ENCODE measurements around the gene JPT2. TPM values are rescaled to one million over a fixed set of nuclear protein-coding genes. Genes with fewer than 3 reads are reported as not detected.

JPT2 gene
- total and polyA plus RNA-seq, 10 of the 15 experiments (the other 5 are each of a cell fraction or from before 2014, with no cell fraction given): 11.7 to 78.4 (median 48.4) TPM

DNA sequence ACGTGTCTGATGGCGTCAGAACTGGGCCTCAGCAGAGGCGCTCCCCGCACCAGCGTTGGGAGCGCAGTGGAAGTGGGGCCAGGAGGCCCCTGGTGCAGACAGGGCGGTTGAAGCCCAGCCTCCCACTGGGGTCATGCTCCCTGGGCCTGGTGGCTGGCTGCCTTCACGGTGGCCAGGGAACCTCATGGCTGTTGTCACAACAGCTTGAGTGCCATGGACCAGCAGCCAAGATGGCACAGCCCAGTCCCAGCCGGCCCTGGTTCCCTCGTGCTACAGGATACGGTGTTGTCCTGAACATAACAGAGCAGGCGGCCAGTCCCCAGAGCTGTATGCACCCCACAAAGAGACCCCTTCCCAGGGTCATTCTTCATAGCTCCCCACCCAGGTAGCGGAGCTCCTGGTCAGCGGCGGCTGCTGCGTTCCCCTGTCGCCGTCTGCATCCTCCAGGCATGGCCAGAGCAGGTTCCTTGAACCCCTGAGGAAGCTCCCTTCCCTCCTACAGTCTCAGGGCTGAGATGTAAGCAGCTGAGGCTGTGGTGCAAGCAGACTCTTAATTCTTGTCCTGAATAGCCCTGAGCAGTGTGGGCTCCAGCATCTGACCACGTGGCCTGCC, 63.6 kb downstream of the JPT2 start:
- H3K27ac ChIP-seq (ENCODE audit: control insufficient read depth, insufficient read depth): no peak overlapping the region
- ChIA-PET SMC1A (ENCODE audit: uncharacterized antibody, unreplicated experiment) (no interaction called here), CTCF (interaction anchor here (1.2 kb wide), 1 partner anchor 16 kb away, joined by 3 read pairs; no protein-coding TSS in a partner anchor), RAD21 (ENCODE audit: unreplicated experiment) (no interaction called here), POLR2A (no interaction called here)
- in situ Hi-C loops (cut with MboI): no loop called here
- H3K36me3 ChIP-seq (ENCODE audit: control insufficient read depth in 2 of 2, insufficient read depth in 2 of 2, low read length in 1 of 2): peaks cover 1 to 10% of the 10 kb centered on the region in 2 experiments; a peak in 3 of 4 replicates
- no peaks in the 10 kb centered on the region for H3K4me1 ChIP-seq (ENCODE audit: control insufficient read depth, insufficient read depth, low read length)
- no peak overlapping the region for H3K4me3 ChIP-seq
- intact Hi-C loops (cut with micrococcal nuclease; ENCODE audit: unreplicated experiment): no loop called here
- BruUV-seq (replicated peaks): no TSS peak
- H3K4me2 ChIP-seq (ENCODE audit: control insufficient read depth, insufficient read depth): no peak overlapping the region
- no peak for ATAC-seq
- no peak overlapping the region for H2AFZ ChIP-seq (ENCODE audit: control insufficient read depth, low read depth, low read length)
- no peak for FAIRE-seq
- no peaks in the 10 kb centered on the region for H4K20me1 ChIP-seq (ENCODE audit: control insufficient read depth, insufficient read depth)
- peaks cover 1% of the 10 kb centered on the region; the same call in 1 of the 3 replicates for H3K9me3 ChIP-seq (replicated peaks; ENCODE audit: control insufficient read depth, insufficient read depth, low read length)
- no peak overlapping the region for H3K9ac ChIP-seq (ENCODE audit: control insufficient read depth, insufficient read depth, low read length)
- 96% methylated on average over 19 of the region's 19 CpGs for WGBS (ENCODE audit: insufficient coverage, insufficient replicate concordance, low lambda C conversion rate, missing lambda C conversion rate)
- H3K27me3 ChIP-seq (replicated peaks in 1 of 2; ENCODE audit: control insufficient read depth in 2 of 2, insufficient read depth in 2 of 2, low read length in 1 of 2): no peaks in the 10 kb centered on the region
- DNase-seq (ENCODE audit: low read depth, low spot score): no peak
- no peaks in the 10 kb centered on the region for H3K79me2 ChIP-seq (ENCODE audit: control insufficient read depth, insufficient read depth, low read length)
- TF ChIP-seq IRF4 (IDR thresholded peaks at IDR 0.05; ENCODE audit: low read depth, low read length): no peak
- no peak for TF ChIP-seq TCF3 (IDR thresholded peaks at IDR 0.05; ENCODE audit: borderline replicate concordance, insufficient read depth, low read depth, low read length)
- TF ChIP-seq HDGF (IDR thresholded peaks at IDR 0.05): no peak
- TF ChIP-seq, protein P1, sequence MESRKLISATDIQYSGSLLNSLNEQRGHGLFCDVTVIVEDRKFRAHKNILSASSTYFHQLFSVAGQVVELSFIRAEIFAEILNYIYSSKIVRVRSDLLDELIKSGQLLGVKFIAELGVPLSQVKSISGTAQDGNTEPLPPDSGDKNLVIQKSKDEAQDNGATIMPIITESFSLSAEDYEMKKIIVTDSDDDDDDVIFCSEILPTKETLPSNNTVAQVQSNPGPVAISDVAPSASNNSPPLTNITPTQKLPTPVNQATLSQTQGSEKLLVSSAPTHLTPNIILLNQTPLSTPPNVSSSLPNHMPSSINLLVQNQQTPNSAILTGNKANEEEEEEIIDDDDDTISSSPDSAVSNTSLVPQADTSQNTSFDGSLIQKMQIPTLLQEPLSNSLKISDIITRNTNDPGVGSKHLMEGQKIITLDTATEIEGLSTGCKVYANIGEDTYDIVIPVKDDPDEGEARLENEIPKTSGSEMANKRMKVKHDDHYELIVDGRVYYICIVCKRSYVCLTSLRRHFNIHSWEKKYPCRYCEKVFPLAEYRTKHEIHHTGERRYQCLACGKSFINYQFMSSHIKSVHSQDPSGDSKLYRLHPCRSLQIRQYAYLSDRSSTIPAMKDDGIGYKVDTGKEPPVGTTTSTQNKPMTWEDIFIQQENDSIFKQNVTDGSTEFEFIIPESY (IDR thresholded peaks at IDR 0.05): no peak
- no peak for TF ChIP-seq SMARCA5 (IDR thresholded peaks at IDR 0.05)
- TF ChIP-seq, protein P2, sequence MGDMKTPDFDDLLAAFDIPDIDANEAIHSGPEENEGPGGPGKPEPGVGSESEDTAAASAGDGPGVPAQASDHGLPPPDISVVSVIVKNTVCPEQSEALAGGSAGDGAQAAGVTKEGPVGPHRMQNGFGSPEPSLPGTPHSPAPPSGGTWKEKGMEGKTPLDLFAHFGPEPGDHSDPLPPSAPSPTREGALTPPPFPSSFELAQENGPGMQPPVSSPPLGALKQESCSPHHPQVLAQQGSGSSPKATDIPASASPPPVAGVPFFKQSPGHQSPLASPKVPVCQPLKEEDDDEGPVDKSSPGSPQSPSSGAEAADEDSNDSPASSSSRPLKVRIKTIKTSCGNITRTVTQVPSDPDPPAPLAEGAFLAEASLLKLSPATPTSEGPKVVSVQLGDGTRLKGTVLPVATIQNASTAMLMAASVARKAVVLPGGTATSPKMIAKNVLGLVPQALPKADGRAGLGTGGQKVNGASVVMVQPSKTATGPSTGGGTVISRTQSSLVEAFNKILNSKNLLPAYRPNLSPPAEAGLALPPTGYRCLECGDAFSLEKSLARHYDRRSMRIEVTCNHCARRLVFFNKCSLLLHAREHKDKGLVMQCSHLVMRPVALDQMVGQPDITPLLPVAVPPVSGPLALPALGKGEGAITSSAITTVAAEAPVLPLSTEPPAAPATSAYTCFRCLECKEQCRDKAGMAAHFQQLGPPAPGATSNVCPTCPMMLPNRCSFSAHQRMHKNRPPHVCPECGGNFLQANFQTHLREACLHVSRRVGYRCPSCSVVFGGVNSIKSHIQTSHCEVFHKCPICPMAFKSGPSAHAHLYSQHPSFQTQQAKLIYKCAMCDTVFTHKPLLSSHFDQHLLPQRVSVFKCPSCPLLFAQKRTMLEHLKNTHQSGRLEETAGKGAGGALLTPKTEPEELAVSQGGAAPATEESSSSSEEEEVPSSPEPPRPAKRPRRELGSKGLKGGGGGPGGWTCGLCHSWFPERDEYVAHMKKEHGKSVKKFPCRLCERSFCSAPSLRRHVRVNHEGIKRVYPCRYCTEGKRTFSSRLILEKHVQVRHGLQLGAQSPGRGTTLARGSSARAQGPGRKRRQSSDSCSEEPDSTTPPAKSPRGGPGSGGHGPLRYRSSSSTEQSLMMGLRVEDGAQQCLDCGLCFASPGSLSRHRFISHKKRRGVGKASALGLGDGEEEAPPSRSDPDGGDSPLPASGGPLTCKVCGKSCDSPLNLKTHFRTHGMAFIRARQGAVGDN (IDR thresholded peaks at IDR 0.05): no peak
- no peak for TF ChIP-seq USF1 (IDR thresholded peaks at IDR 0.05; ENCODE audit: borderline replicate concordance, extremely low read length, insufficient read depth, low read depth, low read length)
- TF ChIP-seq HSF1 (IDR thresholded peaks at IDR 0.05; ENCODE audit: low read depth, low read length): no peak
- TF ChIP-seq, protein P3, sequence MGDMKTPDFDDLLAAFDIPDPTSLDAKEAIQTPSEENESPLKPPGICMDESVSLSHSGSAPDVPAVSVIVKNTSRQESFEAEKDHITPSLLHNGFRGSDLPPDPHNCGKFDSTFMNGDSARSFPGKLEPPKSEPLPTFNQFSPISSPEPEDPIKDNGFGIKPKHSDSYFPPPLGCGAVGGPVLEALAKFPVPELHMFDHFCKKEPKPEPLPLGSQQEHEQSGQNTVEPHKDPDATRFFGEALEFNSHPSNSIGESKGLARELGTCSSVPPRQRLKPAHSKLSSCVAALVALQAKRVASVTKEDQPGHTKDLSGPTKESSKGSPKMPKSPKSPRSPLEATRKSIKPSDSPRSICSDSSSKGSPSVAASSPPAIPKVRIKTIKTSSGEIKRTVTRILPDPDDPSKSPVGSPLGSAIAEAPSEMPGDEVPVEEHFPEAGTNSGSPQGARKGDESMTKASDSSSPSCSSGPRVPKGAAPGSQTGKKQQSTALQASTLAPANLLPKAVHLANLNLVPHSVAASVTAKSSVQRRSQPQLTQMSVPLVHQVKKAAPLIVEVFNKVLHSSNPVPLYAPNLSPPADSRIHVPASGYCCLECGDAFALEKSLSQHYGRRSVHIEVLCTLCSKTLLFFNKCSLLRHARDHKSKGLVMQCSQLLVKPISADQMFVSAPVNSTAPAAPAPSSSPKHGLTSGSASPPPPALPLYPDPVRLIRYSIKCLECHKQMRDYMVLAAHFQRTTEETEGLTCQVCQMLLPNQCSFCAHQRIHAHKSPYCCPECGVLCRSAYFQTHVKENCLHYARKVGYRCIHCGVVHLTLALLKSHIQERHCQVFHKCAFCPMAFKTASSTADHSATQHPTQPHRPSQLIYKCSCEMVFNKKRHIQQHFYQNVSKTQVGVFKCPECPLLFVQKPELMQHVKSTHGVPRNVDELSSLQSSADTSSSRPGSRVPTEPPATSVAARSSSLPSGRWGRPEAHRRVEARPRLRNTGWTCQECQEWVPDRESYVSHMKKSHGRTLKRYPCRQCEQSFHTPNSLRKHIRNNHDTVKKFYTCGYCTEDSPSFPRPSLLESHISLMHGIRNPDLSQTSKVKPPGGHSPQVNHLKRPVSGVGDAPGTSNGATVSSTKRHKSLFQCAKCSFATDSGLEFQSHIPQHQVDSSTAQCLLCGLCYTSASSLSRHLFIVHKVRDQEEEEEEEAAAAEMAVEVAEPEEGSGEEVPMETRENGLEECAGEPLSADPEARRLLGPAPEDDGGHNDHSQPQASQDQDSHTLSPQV (IDR thresholded peaks at IDR 0.05): no peak
- no peak for TF ChIP-seq CEBPB (IDR thresholded peaks at IDR 0.05; ENCODE audit: borderline replicate concordance in 1 of 2, low read depth in 2 of 2, low read length in 2 of 2)
